Tibial nerve (tissue), 3 donors: ENCODE data around the gene AFAP1.

Experiments used
- CTCF ChIP-seq, 5 experiments: fragments of 200-600 bp in 3 of 5; fragments of 450-650 bp in 2 of 5; sonication (generic) in 3 of 5; IDR thresholded peaks; one replicate each; pipeline ENCODE4 v1.5.1; 2016 to 2019; ENCODE audit warnings: antibody characterized with exemption in 5 of 5, mild to moderate bottlenecking in 3 of 5, moderate library complexity in 2 of 5
- POLR2A ChIP-seq, 2 donors: fragments of 450-650 bp; IDR thresholded peaks; one replicate each; pipeline ENCODE4 v1.6.1; 2017; ENCODE audit warnings: antibody characterized with exemption in 2 of 2, mild to moderate bottlenecking in 2 of 2, moderate library complexity in 2 of 2

DNA sequence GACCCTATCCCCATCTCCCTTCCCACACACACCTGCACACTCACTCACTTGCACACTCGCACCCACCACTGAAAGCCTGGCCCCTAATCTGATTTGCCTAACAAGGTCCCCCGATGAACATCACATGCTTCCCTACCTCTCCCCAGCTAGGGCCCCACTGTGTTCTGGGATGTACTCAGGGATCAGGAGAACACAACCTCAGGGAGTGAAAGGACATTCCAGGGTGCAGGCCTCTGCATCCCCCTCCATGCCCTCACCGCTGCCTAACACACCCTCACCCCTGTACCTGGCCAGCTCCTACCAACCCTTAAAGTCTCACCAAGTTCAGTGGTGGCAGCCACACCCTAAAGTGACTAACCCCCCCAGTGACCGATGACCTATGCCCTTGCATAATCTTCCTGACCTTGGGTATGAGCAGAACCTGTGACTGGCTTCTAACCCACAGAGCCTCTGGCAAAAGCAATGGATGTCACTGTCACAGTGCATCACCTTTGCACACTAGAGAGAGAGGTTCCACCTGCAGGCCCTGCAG is 2.4 kb upstream of the AFAP1 start:
- TF ChIP-seq CTCF (IDR thresholded peaks at IDR 0.05) (no peak), POLR2A (IDR thresholded peaks at IDR 0.05) (no peak)
